ENCODE data around the gene SLC29A3.

SLC29A3 gene

DNA sequence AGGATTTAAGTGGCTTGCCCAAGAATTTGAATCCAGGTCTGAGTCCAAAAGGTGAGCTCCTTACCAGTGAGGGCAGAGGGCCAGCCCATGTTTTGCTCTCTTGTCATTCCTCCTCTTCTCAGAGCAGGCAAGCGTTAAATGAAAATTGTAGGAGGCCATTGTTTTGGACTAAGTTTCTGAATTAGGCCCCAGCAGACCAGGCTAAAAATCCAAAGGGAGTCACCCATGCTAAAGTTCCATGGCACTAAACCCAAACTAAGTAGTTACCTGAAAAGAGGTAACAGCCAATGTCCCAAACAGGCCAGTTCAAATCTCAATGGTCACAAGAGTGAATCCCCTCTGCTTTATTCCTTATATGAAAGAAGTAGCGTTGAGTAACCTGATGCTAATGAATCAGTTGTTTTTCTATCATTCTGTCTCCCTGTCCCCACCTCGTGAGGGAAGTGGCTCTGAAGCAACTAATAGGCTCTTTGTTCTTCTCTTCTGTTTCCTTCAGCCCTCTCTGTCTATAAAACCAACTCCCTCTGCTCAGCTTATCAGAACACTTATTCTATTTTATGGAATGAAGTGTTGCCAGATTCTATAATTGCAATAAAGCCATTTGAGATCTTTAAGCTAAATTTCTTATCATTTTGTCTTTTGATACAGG, 60.2 kb downstream of the SLC29A3 start:
- Histone ChIP-seq H3K9ac (ENCODE audit: low read depth, low read length) (no peak overlapping the region), H4K20me1 (ENCODE audit: insufficient read depth, low read length) (no peaks in the 10 kb centered on the region), H3K9me3 (ENCODE audit: insufficient read depth, low read length, severe bottlenecking) (no peaks in the 10 kb centered on the region), H3K4me3 (ENCODE audit: low read depth in 1 of 2, low read length in 2 of 2) (no peak overlapping the region), H3K36me3 (ENCODE audit: insufficient read depth, low read length) (no peaks in the 10 kb centered on the region), H3K27me3 (ENCODE audit: insufficient read depth, low read length, poor library complexity) (peaks cover 39% of the 10 kb centered on the region), H3K79me2 (ENCODE audit: insufficient read depth, low read length) (no peaks in the 10 kb centered on the region), H3K27ac (ENCODE audit: low read length) (no peak overlapping the region), H2AFZ (ENCODE audit: low read depth, low read length) (no peak overlapping the region), H3K4me2 (ENCODE audit: insufficient read depth, low read length) (no peak overlapping the region), H3K4me1 (ENCODE audit: insufficient read depth, low read length) (peaks cover 9% of the 10 kb centered on the region; the same call in 1 of the 2 replicates)
- no peak for DNase-seq
- TF ChIP-seq, protein P1, sequence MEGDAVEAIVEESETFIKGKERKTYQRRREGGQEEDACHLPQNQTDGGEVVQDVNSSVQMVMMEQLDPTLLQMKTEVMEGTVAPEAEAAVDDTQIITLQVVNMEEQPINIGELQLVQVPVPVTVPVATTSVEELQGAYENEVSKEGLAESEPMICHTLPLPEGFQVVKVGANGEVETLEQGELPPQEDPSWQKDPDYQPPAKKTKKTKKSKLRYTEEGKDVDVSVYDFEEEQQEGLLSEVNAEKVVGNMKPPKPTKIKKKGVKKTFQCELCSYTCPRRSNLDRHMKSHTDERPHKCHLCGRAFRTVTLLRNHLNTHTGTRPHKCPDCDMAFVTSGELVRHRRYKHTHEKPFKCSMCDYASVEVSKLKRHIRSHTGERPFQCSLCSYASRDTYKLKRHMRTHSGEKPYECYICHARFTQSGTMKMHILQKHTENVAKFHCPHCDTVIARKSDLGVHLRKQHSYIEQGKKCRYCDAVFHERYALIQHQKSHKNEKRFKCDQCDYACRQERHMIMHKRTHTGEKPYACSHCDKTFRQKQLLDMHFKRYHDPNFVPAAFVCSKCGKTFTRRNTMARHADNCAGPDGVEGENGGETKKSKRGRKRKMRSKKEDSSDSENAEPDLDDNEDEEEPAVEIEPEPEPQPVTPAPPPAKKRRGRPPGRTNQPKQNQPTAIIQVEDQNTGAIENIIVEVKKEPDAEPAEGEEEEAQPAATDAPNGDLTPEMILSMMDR (IDR thresholded peaks at IDR 0.05; ENCODE audit: borderline replicate concordance, extremely low read depth, low read length, poor library complexity, severe bottlenecking): no peak
- TF ChIP-seq EZH2 (IDR thresholded peaks at IDR 0.05; ENCODE audit: borderline replicate concordance, low read depth, low read length, severe bottlenecking): no peak
- no peak for ATAC-seq (ENCODE audit: insufficient read depth, low read depth)

- ATAC-seq (ENCODE audit: insufficient read depth, low read depth): no peak
- no peak for TF ChIP-seq EZH2 (IDR thresholded peaks at IDR 0.05; ENCODE audit: borderline replicate concordance, low read depth, low read length, severe bottlenecking)
- TF ChIP-seq, protein P1 (IDR thresholded peaks at IDR 0.05; ENCODE audit: borderline replicate concordance, extremely low read depth, low read length, poor library complexity, severe bottlenecking): no peak
- H3K4me2 ChIP-seq (ENCODE audit: insufficient read depth, low read length): no peak overlapping the region
Measured at GRCh38 chr10:71380841-71381240, 61.8 kb downstream of the SLC29A3 start.

GRCh38 chr10:71381611-71382010, 62.6 kb downstream of the SLC29A3 start:
- no peak overlapping the region for H3K27ac ChIP-seq (ENCODE audit: low read length)
- no peaks in the 10 kb centered on the region for H4K20me1 ChIP-seq (ENCODE audit: insufficient read depth, low read length)
- H3K4me1 ChIP-seq (ENCODE audit: insufficient read depth, low read length): peaks cover 9% of the 10 kb centered on the region; the same call in 1 of the 2 replicates
- peaks cover 44% of the 10 kb centered on the region for H3K27me3 ChIP-seq (ENCODE audit: insufficient read depth, low read length, poor library complexity)
- no peak for DNase-seq
- H2AFZ ChIP-seq (ENCODE audit: low read depth, low read length): no peak overlapping the region
- TF ChIP-seq EZH2 (IDR thresholded peaks at IDR 0.05; ENCODE audit: borderline replicate concordance, low read depth, low read length, severe bottlenecking): no peak
- TF ChIP-seq, protein P1 (IDR thresholded peaks at IDR 0.05; ENCODE audit: borderline replicate concordance, extremely low read depth, low read length, poor library complexity, severe bottlenecking): no peak
- H3K4me3 ChIP-seq (ENCODE audit: low read depth in 1 of 2, low read length in 2 of 2): no peak overlapping the region
- no peak overlapping the region for H3K4me2 ChIP-seq (ENCODE audit: insufficient read depth, low read length)
- no peaks in the 10 kb centered on the region for H3K36me3 ChIP-seq (ENCODE audit: insufficient read depth, low read length)
- no peak overlapping the region for H3K9ac ChIP-seq (ENCODE audit: low read depth, low read length)
- no peaks in the 10 kb centered on the region for H3K79me2 ChIP-seq (ENCODE audit: insufficient read depth, low read length)
- no peak for ATAC-seq (ENCODE audit: insufficient read depth, low read depth)
- no peaks in the 10 kb centered on the region for H3K9me3 ChIP-seq (ENCODE audit: insufficient read depth, low read length, severe bottlenecking)

More at GRCh38 chr10:71380841-71381240, 61.8 kb downstream of the SLC29A3 start:
- peaks cover 44% of the 10 kb centered on the region for H3K27me3 ChIP-seq (ENCODE audit: insufficient read depth, low read length, poor library complexity)
- peaks cover 9% of the 10 kb centered on the region; the same call in 1 of the 2 replicates for H3K4me1 ChIP-seq (ENCODE audit: insufficient read depth, low read length)
- no peak overlapping the region for H2AFZ ChIP-seq (ENCODE audit: low read depth, low read length)
- no peaks in the 10 kb centered on the region for H3K9me3 ChIP-seq (ENCODE audit: insufficient read depth, low read length, severe bottlenecking)
- no peaks in the 10 kb centered on the region for H4K20me1 ChIP-seq (ENCODE audit: insufficient read depth, low read length)
- no peak overlapping the region for H3K27ac ChIP-seq (ENCODE audit: low read length)
- no peak for DNase-seq
- H3K9ac ChIP-seq (ENCODE audit: low read depth, low read length): no peak overlapping the region
- no peaks in the 10 kb centered on the region for H3K36me3 ChIP-seq (ENCODE audit: insufficient read depth, low read length)
- H3K79me2 ChIP-seq (ENCODE audit: insufficient read depth, low read length): no peaks in the 10 kb centered on the region
- no peak overlapping the region for H3K4me3 ChIP-seq (ENCODE audit: low read depth in 1 of 2, low read length in 2 of 2)

All from DND-41 (cell line).